HT-29 (cell line): Measurements from ENCODE around the gene PRR35. TPM values are rescaled to one million over a fixed set of nuclear protein-coding genes. Genes with fewer than 3 reads are reported as not detected.
A peak's percentile ranks its signal among the peaks of the same experiment; 100 is the strongest.

ENCODE experiments used
- DNase-seq: peaks from one replicate; pipeline ENCODE4 v3.0.0-alpha.2; 2015; ENCODE audit warnings: low spot score
- total RNA-seq: library from RNA; depleted of rRNA; stranded (reverse); fragments of >200 nt; shearing (Covaris generic); gene quantifications from 2 replicates; pipeline ENCODE4 v1.2.3, GENCODE V29; 2014

PRR35 gene
- total RNA-seq, 1 experiment from 2014 or later: not detected

DNA sequence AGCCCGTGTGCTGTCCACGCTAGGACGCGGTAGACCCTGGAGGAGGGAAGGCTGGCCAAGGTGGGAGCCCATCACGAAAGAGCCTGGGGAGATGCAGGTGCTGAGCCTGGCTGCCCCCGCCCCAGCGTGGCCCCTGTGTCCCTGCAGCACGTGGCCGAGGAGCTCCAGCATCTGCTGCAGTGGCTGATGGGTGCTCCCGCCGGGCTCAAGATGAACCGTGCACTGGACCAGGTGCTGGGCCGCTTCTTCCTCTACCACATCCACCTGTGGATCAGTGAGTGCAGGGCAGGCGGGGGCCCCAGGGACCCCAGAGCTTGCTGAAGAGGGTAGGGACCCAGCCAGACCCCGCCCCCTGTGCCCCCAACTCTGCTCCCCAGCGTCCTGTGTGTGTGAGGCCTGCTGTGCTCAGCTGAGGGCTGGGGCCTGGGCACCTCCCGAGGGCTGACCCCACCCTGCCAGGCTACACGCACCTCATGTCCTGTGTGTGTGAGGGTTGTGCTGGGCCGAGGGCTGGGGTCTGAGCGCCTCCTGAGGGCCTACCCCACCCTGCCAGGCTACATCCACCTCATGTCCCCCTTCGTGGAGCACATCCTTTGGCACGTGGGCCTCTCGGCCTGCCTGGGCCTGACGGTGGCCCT is 18.2 kb downstream of the PRR35 start:
- DNase-seq: no peak

DNA sequence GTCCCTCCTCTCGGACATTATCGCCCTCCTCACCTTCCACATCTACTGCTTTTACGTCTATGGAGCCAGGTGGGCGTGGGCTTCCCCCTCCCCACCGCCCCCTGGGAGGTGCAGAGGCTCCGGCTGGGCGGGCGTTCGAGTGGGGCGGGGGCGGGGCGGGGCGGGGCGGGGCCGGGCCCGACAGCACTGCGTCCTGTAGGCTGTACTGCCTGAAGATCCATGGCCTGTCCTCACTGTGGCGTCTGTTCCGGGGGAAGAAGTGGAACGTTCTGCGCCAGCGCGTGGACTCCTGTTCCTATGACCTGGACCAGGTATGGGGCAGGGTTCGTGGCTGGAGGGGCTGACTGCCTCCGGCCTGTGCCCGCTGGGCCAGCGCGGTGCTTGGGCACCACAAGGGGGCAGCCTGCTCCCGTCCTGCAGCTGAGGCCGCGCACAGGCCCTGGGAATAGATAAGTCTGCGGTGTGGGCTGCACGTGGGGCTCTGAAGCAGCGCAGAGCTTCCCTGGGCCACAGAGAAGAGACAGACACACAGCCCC is 18.7 kb downstream of the PRR35 start:
- DNase-seq: peak; percentile 69

DNA sequence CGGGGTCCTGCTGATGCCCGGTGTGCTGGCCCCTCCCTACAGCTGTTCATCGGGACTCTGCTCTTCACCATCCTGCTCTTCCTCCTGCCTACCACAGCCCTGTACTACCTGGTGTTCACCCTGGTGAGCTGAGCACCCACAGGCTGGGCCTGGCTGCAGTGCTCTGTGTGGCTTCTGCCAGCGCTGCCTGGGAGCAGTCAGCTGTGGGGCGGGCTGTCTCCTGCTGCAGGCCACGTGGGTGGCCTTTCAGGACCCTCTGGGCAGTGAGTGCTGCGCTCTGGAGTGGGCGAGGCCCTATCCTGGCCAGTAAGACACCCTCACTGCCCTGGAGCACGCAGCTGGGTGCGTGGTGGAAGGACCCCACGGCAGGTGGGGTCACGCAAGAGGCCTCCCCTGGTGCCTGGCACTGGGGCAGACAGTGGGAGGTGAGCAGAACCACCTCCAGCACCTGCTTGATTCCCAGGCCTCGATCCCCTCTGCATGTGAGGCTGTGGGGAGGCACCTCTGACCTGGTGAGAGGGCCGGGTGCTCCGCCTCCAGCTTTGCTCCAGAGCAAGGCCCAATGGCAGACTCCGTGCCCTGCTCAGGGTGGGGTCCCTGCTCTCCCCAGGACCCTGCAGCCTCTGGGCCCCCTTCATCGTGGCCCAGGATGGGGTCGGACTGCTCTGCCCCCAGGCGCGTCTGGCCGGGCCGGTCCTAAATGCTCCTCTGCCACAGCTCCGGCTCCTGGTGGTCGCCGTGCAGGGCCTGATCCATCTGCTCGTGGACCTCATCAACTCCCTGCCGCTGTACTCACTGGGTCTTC is 20.1 kb downstream of the PRR35 start:
- DNase-seq: no peak

DNA sequence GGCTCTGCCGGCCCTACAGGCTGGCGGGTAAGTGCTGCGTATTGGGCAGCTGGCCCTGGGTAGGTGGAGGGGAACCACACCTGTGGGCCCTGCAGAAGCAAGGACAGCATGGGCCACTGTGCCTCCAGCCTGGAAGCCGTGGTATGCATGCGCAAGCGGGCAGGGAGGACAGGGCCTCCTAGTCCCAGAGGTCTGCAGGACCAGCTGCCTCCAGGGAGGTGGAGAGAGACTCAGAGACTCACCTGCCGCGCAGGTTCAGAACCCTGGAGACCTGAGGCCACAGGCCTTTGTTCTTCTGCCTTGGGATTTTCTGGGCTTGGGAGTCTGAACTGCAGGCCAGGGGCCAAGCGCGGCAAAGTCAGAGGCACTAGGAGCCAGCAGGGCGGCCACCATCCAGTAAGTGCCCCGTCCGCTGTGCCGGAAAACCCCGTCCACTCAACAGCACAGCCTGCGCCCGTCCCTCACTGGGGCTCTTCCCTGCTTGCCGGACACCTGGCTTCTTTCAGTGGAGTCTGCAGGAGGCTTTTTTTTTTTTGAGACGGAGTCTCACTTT is 20.8 kb downstream of the PRR35 start:
- no peak for DNase-seq

DNA sequence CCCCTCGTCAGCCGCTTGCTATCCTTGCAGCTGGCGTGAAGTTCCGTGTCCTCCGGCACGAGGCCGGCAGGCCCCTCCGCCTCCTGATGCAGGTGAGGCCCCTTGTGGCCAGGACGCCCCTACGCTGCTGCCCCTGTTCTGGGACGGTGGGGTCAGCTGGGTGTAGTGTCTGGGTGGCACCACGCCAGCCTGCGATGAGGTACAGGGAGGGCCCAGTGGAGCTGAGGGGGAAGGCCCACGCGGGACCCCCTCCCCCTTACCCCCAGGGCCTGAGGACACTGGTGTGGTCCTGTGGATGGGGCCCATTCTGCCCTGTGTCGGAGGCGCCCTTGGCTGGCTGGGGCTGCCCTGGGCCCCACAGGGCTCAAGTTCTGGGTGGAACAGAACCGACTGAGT is 22.0 kb downstream of the PRR35 start:
- DNase-seq: no peak

DNA sequence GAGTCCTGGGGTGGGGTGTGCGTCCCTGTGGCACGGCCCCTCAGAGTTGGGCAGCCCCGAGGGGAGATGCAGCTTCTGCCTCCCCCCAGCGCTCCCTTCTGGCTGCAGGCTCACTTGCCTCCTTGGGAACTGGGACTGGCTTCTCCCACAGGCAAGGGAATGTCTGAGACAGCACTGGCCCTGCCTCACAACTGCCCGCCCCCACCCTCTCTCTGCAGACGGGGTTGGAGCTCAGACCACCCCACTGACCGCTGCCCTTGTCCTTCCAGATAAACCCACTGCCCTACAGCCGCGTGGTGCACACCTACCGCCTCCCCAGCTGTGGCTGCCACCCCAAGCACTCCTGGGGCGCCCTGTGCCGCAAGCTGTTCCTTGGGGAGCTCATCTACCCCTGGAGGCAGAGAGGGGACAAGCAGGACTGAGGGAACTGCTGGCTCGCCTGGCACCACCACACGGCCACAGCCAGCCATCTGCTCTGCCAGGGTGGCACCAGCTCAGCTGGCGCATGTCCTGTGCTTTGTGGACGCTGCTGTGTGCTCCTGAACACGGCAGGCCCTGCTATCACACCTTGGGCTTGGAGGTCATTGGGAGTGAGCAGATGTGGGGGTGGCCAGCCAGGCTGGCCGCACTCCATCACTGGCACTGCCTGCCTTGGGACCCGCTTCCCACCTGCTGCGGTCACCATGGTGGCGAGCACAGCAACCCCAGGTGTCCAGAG is 22.6 kb downstream of the PRR35 start:
- no peak for DNase-seq

DNA sequence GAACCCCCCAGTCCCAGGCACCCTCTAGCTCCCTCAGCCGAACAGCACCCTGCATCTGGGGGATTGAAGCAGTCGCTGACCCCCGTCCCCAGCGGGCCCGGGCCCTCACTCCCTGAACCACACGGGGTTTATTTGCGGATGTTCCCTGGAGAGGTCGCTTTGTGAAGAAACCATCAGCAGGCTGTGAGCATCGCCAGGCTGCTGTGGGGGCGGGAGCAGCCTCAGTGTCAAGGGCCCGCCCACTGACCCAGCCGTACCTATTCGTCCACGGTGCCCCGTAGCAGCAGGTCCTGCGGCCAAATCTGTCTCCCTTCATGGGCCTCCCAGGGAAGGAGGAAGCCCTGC is 23.2 kb downstream of the PRR35 start:
- no peak for DNase-seq

DNA sequence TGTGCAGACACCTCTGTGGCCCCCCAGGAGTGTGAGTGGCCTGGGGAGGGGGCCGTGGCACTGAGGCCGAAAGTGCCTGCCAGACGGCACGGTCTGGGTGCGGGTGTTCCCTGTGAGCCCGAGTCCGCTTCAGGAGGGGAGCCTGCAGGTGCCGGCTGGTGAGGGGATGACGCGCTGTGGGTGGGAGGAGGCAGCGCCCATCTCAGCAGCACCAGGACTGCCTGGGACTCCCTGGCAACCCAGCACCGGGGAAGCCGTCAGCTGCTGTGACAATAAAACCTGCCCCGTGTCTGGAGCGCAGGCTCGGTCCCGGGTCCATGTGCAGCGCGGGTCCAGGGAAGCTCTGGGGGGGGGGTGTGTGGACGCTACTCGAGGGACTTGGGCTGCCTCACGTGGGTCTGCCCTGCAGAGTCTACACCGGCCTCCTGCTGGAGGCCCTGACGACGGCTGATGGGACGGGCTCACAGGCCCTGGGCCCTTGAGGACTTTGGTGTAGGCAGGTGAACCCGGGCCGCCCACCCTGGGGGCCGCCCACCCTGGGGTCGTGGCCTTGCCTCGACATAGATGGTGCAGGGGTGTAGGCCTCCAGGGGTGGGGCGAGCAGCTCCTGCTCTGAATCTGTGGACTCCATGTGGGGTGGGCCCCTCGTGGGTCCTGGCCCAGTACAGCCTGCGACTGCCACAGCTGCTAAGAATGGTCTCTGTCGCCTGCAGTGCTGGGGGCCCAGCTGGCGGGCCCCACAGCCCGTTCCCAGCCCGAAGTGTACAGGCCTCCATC is 23.8 kb downstream of the PRR35 start:
- no peak for DNase-seq

DNA sequence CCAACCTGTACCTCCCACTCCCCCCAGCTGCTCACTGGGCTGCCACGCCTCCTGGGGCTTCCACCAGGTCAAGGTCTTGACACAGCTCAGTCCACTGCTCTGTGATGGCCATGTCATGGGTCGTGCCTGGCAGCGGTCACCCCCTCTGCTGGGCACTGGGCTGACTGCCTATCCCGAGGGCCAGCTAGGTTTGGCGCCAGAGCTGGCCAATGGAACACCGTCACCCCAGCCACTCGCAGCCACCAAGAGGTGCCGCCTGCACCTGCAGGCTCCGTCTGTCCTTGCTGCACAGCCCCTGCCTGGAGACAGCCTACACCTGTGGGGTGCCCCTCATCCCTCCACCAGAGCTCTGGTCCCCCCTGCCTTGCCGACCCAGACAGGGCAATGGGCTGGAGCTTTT is 25.2 kb downstream of the PRR35 start:
- peak; percentile 72 for DNase-seq

DNA sequence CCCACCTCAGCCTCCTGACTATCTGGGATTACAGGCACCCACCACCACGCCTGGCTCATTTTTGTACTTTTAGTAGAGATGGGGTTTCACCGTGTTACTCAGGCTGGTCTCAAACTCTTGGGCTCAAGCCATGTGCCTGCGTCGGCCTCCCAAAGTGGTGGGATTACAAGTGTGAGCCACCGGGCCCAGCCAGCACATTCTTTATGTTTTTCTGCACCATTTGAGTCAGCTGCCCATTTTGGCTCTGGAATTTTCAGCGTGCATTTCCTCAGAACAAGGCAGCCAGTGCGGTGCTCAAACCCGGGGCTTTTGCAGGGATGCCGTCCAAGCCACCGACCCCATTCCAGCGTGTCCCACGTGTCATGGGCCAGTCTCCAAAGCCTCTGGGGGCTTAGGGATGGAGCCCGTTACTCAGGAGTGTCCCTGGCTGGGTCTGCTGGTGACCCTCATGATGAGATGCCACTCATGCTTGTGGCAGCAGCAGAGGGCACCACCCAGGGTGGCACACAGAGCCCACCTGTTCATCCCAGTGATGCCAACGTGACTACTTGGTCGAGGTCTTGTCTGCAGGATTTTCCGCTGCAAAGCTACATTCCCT is 26.0 kb downstream of the PRR35 start:
- DNase-seq: no peak

DNA sequence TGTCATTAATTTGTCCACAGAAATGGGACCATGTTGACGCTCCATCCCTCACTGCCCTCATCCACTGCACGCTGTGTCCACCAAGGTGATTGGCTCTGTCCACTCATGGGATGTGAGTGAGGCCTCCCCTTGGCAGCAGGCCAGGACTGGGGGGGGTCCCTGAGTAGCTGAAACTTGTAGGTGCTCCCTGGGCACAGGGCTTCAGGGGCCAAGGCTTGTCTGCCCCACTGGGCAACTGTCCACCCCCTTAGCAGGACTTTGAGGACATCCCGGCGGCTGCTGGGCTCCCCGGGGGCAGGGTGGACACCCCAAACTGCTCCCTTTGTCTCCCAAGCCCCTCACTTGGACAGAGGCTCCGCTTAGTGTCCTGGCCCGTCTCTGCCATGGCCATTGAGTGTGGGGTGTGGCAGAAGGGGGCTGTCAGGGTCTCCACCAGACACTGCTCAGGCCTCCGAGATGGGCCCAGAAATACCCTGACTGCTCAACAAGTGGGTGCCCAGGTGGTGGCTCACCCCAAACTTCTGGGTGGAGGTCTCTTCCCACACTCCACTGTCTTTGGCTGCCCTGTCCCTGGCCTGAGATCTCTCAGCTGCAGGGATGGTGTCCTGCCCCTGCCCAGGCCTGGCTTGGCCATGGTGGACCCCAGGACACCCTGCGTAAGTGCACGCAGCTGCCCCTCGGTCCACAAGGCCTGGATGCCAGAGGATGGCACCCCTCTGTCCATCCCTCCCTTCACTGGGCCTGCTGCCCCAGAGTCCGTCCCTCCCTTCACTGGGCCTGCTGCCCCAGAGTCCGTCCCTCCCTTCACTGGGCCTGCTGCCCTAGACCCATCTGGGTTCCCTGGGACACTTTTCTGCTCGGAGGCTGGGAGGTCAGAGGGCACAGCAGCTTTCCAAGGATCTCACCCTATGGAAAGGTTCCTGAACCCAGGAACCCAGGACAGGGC is 26.7 kb downstream of the PRR35 start:
- DNase-seq: no peak

DNA sequence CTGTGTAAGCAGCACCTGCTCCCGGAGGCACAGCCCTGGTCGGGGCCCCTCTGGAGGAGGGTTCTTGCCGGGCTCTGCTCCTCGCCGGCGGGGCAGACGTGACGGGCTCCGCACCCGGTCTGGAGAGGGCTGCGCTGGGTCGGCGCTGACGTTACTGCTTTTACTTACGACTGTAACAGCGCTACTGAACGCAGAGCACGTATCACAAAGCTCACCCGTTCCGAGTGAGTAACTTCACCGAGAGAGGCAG is 28.4 kb downstream of the PRR35 start:
- DNase-seq: peak; percentile 56

DNA sequence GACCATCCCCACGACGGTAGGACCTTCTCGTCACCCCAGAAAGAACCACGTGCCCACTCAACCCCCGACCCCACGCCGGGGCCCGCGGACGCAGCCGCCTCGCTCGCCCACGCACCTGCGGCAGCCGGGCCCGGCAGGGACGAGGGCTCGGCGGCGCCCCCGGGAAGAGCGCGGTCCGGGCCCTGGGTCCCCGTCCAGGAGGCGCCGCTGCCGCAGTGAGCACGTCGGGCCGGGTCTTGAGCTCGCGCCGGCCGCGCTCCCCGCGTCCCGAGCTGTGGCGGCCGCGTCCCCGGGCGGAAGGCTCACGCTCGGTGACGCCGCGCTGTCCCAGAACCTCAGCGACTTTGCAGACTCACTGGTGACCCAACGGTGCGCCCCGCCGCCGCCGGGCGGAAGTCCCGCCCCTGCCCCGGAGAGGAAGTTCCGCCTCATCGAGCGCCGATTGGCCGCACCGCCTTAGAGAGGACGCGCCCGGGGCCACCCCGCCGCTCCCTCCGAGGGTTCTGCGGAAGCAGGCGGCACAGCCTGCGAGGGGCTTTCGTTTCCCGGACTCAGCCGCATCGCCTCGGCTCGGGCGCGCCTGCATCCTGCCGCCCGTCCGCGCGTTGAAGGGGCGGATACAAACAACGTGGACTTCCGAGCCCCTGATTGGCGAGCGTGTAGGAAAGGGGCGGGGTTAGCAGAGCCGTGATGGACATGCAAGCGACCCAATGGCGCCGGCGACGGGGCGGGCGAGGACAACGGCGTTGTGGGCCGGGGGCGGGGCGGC is 28.9 kb downstream of the PRR35 start:
- peak; percentile 95 for DNase-seq

DNA sequence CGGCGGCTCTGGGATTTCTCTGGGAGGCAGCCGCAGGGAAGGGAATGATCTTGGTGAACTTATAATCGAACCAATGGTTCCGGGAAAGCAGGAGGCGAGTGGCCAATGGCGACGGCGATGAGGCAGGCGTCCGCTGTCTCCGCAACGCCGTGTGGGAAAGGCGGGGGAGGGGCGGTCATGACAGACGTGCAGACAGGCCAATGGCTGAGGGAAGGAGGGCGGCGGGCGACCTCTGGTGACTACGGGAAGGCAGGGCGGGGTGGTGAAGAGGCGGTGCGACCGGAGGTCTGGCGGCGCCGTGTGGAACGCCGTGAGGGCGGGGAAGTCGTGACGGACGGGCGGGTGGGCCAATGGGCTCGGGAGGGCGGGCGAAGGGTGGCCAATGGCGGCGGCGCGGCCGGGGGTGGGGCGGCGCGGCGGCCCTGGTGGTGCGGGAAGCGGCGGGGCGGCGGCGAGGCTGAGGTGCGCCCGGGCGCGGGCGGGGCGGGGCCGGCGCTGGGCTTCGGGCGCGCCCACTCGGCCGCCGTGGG is 29.5 kb downstream of the PRR35 start, which contains the start of gene RAB40C:
Gene RAB40C (plus strand): TSS at position 409 of the 530 bp plus-strand sequence. CDS start 226 bp downstream, outside the sequence.
- peak; percentile 97 for DNase-seq

DNA sequence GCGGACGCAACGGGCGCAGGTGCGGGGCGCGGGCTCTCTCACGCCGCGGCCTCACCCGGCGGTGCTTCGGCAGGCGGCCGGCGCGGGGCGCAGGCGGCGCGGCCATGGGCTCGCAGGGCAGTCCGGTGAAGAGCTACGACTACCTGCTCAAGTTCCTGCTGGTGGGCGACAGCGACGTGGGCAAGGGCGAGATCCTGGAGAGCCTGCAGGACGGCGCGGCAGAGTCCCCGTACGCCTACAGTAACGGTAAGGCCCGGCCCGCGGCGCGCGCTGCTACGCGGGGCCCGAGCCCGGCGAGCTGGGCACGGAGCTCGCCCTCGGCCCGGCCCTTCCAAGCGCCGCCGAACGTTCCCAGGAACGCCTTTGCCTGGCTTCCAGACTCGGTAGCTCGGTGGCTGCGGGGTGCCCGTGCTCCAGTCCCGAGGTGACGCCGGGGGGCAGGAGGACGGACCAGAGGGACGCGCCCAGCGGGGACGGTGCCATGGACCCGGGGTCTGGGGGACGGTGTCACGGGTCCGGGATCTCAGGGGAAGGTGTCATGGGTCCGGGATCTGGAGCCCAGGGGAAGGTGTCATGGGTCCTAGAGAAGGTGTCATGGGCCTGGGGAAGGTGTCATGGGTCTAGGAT is 30.1 kb downstream of the PRR35 start:
- DNase-seq: peak; percentile 59

DNA sequence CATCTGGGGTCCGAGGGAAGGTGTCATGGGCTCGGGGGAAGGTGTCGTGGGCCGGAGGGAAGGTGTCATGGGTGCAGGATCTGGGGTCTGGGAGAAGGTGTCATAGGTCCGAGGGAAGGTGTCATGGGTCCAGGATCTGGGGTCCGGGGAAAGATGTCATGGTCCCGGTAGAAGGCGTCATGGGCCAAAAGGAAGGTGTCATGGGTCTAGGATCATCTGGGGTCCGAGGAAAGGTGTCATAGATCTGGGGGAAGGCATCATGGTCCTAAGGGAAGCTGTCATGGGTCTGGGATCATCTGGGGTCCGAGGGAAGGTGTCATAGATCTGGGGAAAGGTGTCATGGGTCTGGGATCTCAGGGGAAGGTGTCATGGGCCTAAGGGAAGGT is 30.6 kb downstream of the PRR35 start:
- no peak for DNase-seq

DNA sequence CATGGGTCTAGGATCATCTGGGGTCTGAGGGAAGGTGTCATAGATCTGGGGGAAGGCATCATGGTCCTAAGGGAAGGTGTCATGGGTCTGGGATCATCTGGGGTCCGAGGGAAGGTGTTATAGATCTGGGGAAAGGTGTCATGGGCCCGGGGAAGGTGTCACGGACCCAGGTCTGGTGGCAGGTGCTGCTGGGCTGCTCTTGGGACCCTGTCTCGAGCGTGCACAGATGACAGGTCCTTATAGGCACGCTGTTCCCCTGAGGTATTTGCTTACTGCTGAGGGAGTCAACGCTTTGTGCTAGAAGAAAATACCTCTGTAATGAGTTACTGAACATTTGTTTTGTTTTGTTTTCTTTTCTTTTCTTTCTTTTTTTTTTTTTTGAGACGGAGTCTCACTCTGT is 31.0 kb downstream of the PRR35 start:
- no peak for DNase-seq

DNA sequence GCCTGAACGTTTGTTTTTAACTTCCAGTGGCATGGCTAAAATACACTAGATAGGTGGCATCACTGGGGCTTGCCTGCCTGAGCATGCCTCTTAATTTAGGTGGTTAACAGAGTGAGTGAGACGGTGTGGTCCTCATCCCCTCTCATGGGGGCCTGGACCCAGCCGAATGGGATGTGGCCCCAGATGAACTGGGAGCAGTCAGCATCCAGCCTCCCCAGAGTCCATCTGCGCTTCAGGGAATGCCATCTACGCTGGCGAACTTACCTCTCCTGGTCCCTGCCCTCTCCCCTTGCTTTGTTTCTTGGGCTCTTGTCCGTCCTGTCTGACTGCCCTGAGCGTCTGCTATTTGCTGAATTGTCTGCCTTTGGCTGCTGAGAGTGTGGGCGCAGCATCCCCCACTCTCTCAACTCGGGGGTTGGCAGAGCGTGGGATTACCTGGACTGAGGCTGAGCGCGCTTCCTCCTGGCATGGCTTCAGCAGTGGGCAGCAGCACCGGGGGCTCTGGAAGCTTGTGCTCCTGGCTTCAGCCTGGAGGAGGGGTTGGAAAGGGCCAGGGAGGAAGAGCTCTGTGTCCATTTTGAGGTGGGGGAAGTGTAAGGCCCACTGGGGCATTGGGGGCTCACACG is 31.8 kb downstream of the PRR35 start:
- DNase-seq: no peak
